H1 (cell line): ENCODE data around the gene TSC22D3. TPM values are rescaled to one million over a fixed set of nuclear protein-coding genes. Genes with fewer than 3 reads are reported as not detected.
A peak's percentile ranks its signal among the peaks of the same experiment; 100 is the strongest.

ENCODE experiments used
- CTCF ChIA-PET: fragments of 300-600 bp; sonication (Branson Sonifier 250); formaldehyde crosslinking; loops from one replicate; lab custom pipeline; 2021; ENCODE audit not compliant: partially characterized antibody; lab: Charles Lee
- POLR2A ChIA-PET: fragments of 300-600 bp; sonication (Branson Sonifier 250); formaldehyde crosslinking; loops from one replicate; lab custom pipeline; 2021; ENCODE audit warnings: inconsistent platforms; ENCODE audit not compliant: partially characterized antibody; lab: Charles Lee
- DNase-seq, 2 experiments: peaks; one replicate each; pipeline versions ENCODE4 v3.0.0 to v3.0.0-alpha.2; 2010 to 2022; ENCODE audit warnings: low spot score in 2 of 2, low read depth in 1 of 2, mixed read lengths in 1 of 2
- FAIRE-seq: peaks from 2 replicates; lab custom pipeline; 2011; peaks lifted over from hg19 to GRCh38; lab: Jason Lieb, UNC
- H2AFZ ChIP-seq: 2 replicates; pipeline ENCODE4 v1.8.1; 2012; ENCODE audit warnings: low read length, inconsistent platforms
- H2AK5ac ChIP-seq: 2 replicates; pipeline ENCODE4 v1.6.1; 2013; ENCODE audit warnings: low read depth, low read length
- H2BK120ac ChIP-seq: replicated peaks from 2 replicates; pipeline ENCODE3; 2013; ENCODE audit warnings: low read depth, low read length, inconsistent platforms
- H2BK12ac ChIP-seq: 2 replicates; pipeline ENCODE4 v1.6.1; 2013; ENCODE audit warnings: low read depth, low read length
- H2BK15ac ChIP-seq: 2 replicates; pipeline ENCODE4 v1.6.1; 2013; ENCODE audit warnings: low read length
- H2BK20ac ChIP-seq: 2 replicates; pipeline ENCODE4 v1.6.1; 2013; ENCODE audit warnings: low read length
- H2BK5ac ChIP-seq: 2 replicates; pipeline ENCODE4 v1.6.1; 2013; ENCODE audit warnings: low read depth, low read length
- H3K14ac ChIP-seq: 2 replicates; pipeline ENCODE4 v1.6.1; 2013; ENCODE audit warnings: inconsistent platforms; ENCODE audit not compliant: insufficient read length
- H3K18ac ChIP-seq: 2 replicates; pipeline ENCODE4 v1.6.1; 2013; ENCODE audit warnings: low read length; ENCODE audit errors: extremely low read depth
- H3K23ac ChIP-seq: 2 replicates; pipeline ENCODE4 v1.6.1; 2013; ENCODE audit warnings: inconsistent platforms; ENCODE audit not compliant: insufficient read length
- H3K23me2 ChIP-seq: 2 replicates; pipeline ENCODE4 v1.6.1; 2013; ENCODE audit warnings: low read depth, low read length
- H3K27ac ChIP-seq: 2 replicates; pipeline ENCODE4 v1.6.1; 2011; ENCODE audit warnings: low read depth, low read length, inconsistent platforms
- H3K27me3 ChIP-seq, 4 experiments: replicated peaks in 1 of 4; 1 replicate in 1 of 4; 2 replicates in 3 of 4; pipeline versions ENCODE4 v1.6.1 to v1.8.1; 2011 to 2013; ENCODE audit warnings: low read length in 3 of 4, mild to moderate bottlenecking in 3 of 4, inconsistent platforms in 2 of 4, mixed read lengths in 2 of 4, moderate library complexity in 1 of 4; ENCODE audit not compliant: control insufficient read depth in 3 of 4, insufficient read depth in 3 of 4; ENCODE audit errors: extremely low read depth in 1 of 4
- H3K36me3 ChIP-seq, 4 experiments: 2 replicates each; pipeline versions ENCODE4 v1.6.1 to v1.8.1; 2011 to 2013; ENCODE audit warnings: mild to moderate bottlenecking in 4 of 4, low read length in 3 of 4, moderate library complexity in 2 of 4, control low read depth in 1 of 4, inconsistent platforms in 1 of 4; ENCODE audit not compliant: insufficient read depth in 4 of 4, control insufficient read depth in 2 of 4
- H3K4ac ChIP-seq: replicated peaks from 2 replicates; pipeline ENCODE3; 2013; ENCODE audit warnings: low read length, low read depth, mixed read lengths, inconsistent platforms; ENCODE audit not compliant: insufficient read length
- H3K4me1 ChIP-seq, 4 experiments: replicated peaks in 1 of 4; 1 replicate in 1 of 4; 2 replicates in 3 of 4; pipeline versions ENCODE4 v1.6.1 to v1.8.1; 2011 to 2013; ENCODE audit warnings: low read length in 3 of 4, inconsistent platforms in 2 of 4, mixed read lengths in 1 of 4; ENCODE audit not compliant: insufficient read depth in 4 of 4, control insufficient read depth in 3 of 4
- H3K4me2 ChIP-seq, 2 experiments: 2 replicates each; pipeline versions ENCODE4 v1.6.1 to v1.8.1; 2011 to 2013; ENCODE audit warnings: low read depth in 2 of 2, low read length in 2 of 2, control low read depth in 1 of 2, inconsistent platforms in 1 of 2, mild to moderate bottlenecking in 1 of 2; ENCODE audit not compliant: insufficient read depth in 1 of 2
- H3K4me3 ChIP-seq, 4 experiments: fragments of 200-600, 300-600 bp in 1 of 4; sonication (generic), shearing (Covaris generic), sonication (Bioruptor Twin) in 1 of 4; 2 replicates each; pipeline versions ENCODE4 v1.5.1 to v1.8.1; 2011 to 2016; ENCODE audit warnings: low read length in 4 of 4, low read depth in 3 of 4, control low read depth in 2 of 4, inconsistent platforms in 2 of 4, mild to moderate bottlenecking in 2 of 4, mixed read lengths in 1 of 4, moderate library complexity in 1 of 4; ENCODE audit not compliant: insufficient read depth in 2 of 4; ENCODE audit errors: extremely low read depth in 1 of 4
- H3K56ac ChIP-seq: replicated peaks from 2 replicates; pipeline ENCODE3; 2013; ENCODE audit warnings: low read depth, mild to moderate bottlenecking, mixed read lengths, low read length, inconsistent platforms; ENCODE audit not compliant: insufficient read length
- H3K79me1 ChIP-seq: 2 replicates; pipeline ENCODE4 v1.6.1; 2013; ENCODE audit warnings: low read depth, low read length, control low read depth
- H3K79me2 ChIP-seq, 2 experiments: 2 replicates each; pipeline versions ENCODE4 v1.6.1 to v1.8.1; 2012 to 2013; ENCODE audit warnings: low read length in 2 of 2, mild to moderate bottlenecking in 2 of 2, inconsistent platforms in 1 of 2; ENCODE audit not compliant: insufficient read depth in 2 of 2, control insufficient read depth in 1 of 2
- H3K9ac ChIP-seq, 4 experiments: replicated peaks in 1 of 4; 1 replicate in 1 of 4; 2 replicates in 3 of 4; pipeline versions ENCODE4 v1.6.1 to v1.8.1; 2011 to 2013; ENCODE audit warnings: low read depth in 3 of 4, low read length in 3 of 4, control low read depth in 2 of 4, mild to moderate bottlenecking in 2 of 4, moderate library complexity in 2 of 4, inconsistent platforms in 1 of 4; ENCODE audit errors: extremely low read depth in 1 of 4
- H3K9me3 ChIP-seq, 2 experiments: 2 replicates each; pipeline versions ENCODE4 v1.6.1 to v1.8.1; 2012 to 2013; ENCODE audit warnings: mild to moderate bottlenecking in 2 of 2, moderate library complexity in 2 of 2, control low read depth in 1 of 2, inconsistent platforms in 1 of 2, low read depth in 1 of 2, low read length in 1 of 2, mixed read lengths in 1 of 2; ENCODE audit not compliant: insufficient read depth in 2 of 2
- H4K20me1 ChIP-seq, 2 experiments: replicated peaks in 1 of 2; 2 replicates each; pipeline versions ENCODE3 to v1.8.1; 2011 to 2013; ENCODE audit warnings: inconsistent platforms in 2 of 2, low read length in 2 of 2, mild to moderate bottlenecking in 1 of 2; ENCODE audit not compliant: insufficient read depth in 2 of 2, control insufficient read depth in 1 of 2
- H4K5ac ChIP-seq: 2 replicates; pipeline ENCODE4 v1.6.1; 2013; ENCODE audit warnings: low read length, low read depth, mixed read lengths, inconsistent platforms; ENCODE audit not compliant: insufficient read length
- H4K8ac ChIP-seq: 2 replicates; pipeline ENCODE4 v1.8.0; 2013; ENCODE audit warnings: mild to moderate bottlenecking, moderate library complexity, low read length, inconsistent platforms; ENCODE audit not compliant: insufficient read depth; ENCODE audit errors: extremely low read depth
- H4K91ac ChIP-seq: replicated peaks from 2 replicates; pipeline ENCODE3; 2013; ENCODE audit warnings: low read length, mixed read lengths, inconsistent platforms; ENCODE audit not compliant: insufficient read length
- ASH2L ChIP-seq: fragments of 200-600, 300-600 bp; sonication (generic); IDR thresholded peaks from one replicate; pipeline ENCODE4 v1.7.1; 2017; ENCODE audit warnings: low read length
- CBX8 ChIP-seq: fragments of 300-800, 300-1000 bp; sonication (generic); IDR thresholded peaks from 2 replicates; pipeline ENCODE4 v1.7.1; 2016; ENCODE audit warnings: low read depth, low read length, borderline replicate concordance
- CHD2 ChIP-seq: IDR thresholded peaks from 2 replicates; pipeline ENCODE4 v1.6.1; 2012; ENCODE audit warnings: low read length, improper control_type of control experiment
- E2F6 ChIP-seq: IDR thresholded peaks from 2 replicates; pipeline ENCODE4 v1.6.1; 2012; ENCODE audit warnings: inconsistent platforms
- EP300 ChIP-seq, 2 experiments: IDR thresholded peaks; 1 replicate in 1 of 2; 2 replicates in 1 of 2; pipeline ENCODE4 v1.6.1; 2011 to 2012; ENCODE audit warnings: low read depth in 2 of 2, low read length in 2 of 2, mild to moderate bottlenecking in 2 of 2, borderline replicate concordance in 1 of 2, inconsistent platforms in 1 of 2, moderate library complexity in 1 of 2
- PHF8 ChIP-seq: fragments of 200-600 bp; sonication (generic); conservative IDR thresholded peaks from 2 replicates; pipeline ENCODE4 v1.7.1; 2012; ENCODE audit warnings: low read depth, mild to moderate bottlenecking, inconsistent platforms, low read length, moderate library complexity
- SP1 ChIP-seq: IDR thresholded peaks from 2 replicates; pipeline ENCODE4 v1.6.1; 2011; ENCODE audit warnings: low read depth, low read length
- TAF7 ChIP-seq: optimal IDR thresholded peaks from 2 replicates; pipeline ENCODE3; 2011; ENCODE audit warnings: low read depth, mild to moderate bottlenecking, inconsistent platforms, low read length, moderate library complexity, borderline replicate concordance
- ZNF274 ChIP-seq: IDR thresholded peaks from 2 replicates; pipeline ENCODE4 v1.7.0; 2012; ENCODE audit warnings: low read length, borderline replicate concordance; ENCODE audit errors: extremely low read depth
- WGBS, 2 experiments: shearing (Covaris generic) in 1 of 2; methylation state at CpG; one replicate each; pipeline versions ENCODE4 v1.1.6 to v1.1.7; 2013 to 2015; ENCODE audit warnings: low lambda C conversion rate in 2 of 2, mixed read lengths in 2 of 2, inconsistent platforms in 1 of 2, low coverage in 1 of 2, missing lambda C conversion rate in 1 of 2; ENCODE audit not compliant: insufficient replicate concordance in 2 of 2, insufficient coverage in 1 of 2, insufficient read length in 1 of 2; ENCODE audit errors: extremely low coverage in 1 of 2, missing lambda C conversion rate in 1 of 2; 5-methylcytosine and 5-hydroxymethylcytosine counted together
- polyA plus RNA-seq, 7 experiments: library from polyadenylated mRNA; depleted of rRNA in 3 of 7; stranded (reverse) in 5 of 7; unstranded in 2 of 7; fragments of >200 nt in 5 of 7; fragments of 200-250 nt in 2 of 7; gene quantifications; 1 replicate in 5 of 7; 2 replicates in 1 of 7; 4 replicates in 1 of 7; pipeline versions ENCODE4 v1.2.1 to v1.2.3, GENCODE V29; 2011 to 2013; ENCODE audit warnings: missing spikeins in 2 of 7, mixed read lengths in 2 of 7
- total RNA-seq: library from RNA; stranded (reverse); fragmentation: NEBNext Ultra II Directional; extraction: Animal tissue kit (Norgen Biotek cat#: 25700); gene quantifications from 2 replicates; pipeline ENCODE4 v1.2.1, GENCODE V29; 2021
- TF ChIP-seq, protein P1 (sequence below): IDR thresholded peaks from 2 replicates; pipeline ENCODE4 v1.6.1; 2011; ENCODE audit warnings: low read depth, mild to moderate bottlenecking, low read length; ENCODE audit not compliant: insufficient read depth

Gene TSC22D3
- total and polyA plus RNA-seq, 2 of the 8 experiments (the other 6 are each of a cell fraction or from before 2014, with no cell fraction given) = 7.6 to 12.9 TPM

DNA sequence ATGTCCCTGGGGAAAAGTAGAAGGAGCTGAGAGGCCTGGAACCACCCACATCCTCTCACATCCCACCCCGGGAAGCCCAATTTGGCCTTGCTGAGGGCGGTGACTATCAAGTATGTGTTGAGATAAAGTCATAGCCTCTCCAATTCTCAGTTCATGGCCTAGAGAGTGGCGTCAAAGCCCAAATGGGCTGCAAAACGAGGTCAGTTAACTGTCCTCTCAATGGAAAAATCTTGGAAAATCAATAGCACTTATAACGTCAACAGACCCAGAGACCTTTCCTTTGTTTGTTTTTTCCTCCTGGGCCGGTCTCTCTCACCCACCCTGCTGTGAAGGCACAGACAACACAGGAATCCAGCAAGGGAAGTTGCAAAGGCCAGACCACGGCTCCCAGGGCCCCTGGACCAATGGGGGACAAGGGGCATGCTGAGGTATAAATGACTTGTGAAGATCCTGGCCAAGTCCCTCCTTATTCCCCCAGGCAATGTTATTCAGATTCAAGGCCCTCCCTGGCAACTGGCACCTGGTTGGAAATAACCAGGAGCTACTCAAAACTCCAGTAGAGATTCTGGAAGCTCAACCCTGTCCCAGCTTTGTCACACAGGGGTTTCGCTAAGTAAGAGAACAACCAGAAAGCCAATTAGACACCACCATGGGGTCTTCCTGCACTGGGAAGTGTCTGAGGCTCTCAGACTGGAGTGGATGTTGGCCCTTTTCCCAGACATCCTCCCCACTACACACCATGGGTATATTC lies 38.6 kb downstream of the TSC22D3 start:
- Histone ChIP-seq H3K4me3 (no peak overlapping the region), H2BK20ac (no peak overlapping the region; the same call in 1 of the 2 replicates), H2BK15ac (no peak overlapping the region), H4K20me1 (no peaks in the 10 kb centered on the region), H4K8ac (no peak overlapping the region; the same call in 1 of the 2 replicates), H2BK120ac (no peak overlapping the region), H2AK5ac (no peak overlapping the region), H3K4me2 (no peak overlapping the region), H3K36me3 (no peaks in the 10 kb centered on the region), H3K79me2 (no peaks in the 10 kb centered on the region), H2BK12ac (no peak overlapping the region), H3K9ac (no peak overlapping the region), H4K5ac (no peak overlapping the region), H2AFZ (no peak overlapping the region), H3K56ac (no peak overlapping the region), H2BK5ac (no peak overlapping the region), H3K27me3 (peaks cover 0 to 1% (median 0%) of the 10 kb centered on the region in 4 experiments; a peak in 1 of 7 replicates), H3K23me2 (no peaks in the 10 kb centered on the region), H3K27ac (no peak overlapping the region), H3K18ac (peak overlapping the region; percentile 7), H4K91ac (peak overlapping the region; percentile 9), H3K4ac (no peak overlapping the region), H3K4me1 (peaks cover 0 to 9% (median 5%) of the 10 kb centered on the region in 4 experiments; a peak in 6 of 7 replicates), H3K79me1 (no peaks in the 10 kb centered on the region), H3K9me3 (no peaks in the 10 kb centered on the region), H3K23ac (no peak overlapping the region), H3K14ac (no peak overlapping the region)
- ChIA-PET POLR2A (interaction anchor here (1.7 kb wide), 1 partner anchor 21 kb away, joined by 6 read pairs; no protein-coding TSS in a partner anchor), CTCF (interaction anchor here (0.6 to 1.4 kb wide), 5 partner anchors 8 to 23 kb away, joined by 3 to 4 read pairs (median 3); no protein-coding TSS in a partner anchor)
- DNase-seq (no peak), FAIRE-seq (peak; percentile 73)
- WGBS, 2 experiments = 53% methylated on average over 6 of the region's 8 CpGs; no CpG with 5 or more reads in 1 of the 2 experiments
- no peak for TF ChIP-seq PHF8
- TF ChIP-seq, protein P1, sequence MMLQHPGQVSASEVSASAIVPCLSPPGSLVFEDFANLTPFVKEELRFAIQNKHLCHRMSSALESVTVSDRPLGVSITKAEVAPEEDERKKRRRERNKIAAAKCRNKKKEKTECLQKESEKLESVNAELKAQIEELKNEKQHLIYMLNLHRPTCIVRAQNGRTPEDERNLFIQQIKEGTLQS = no peak
- TF ChIP-seq E2F6 = no peak
- TF ChIP-seq SP1 = no peak
- no peak for TF ChIP-seq CHD2
- TF ChIP-seq EP300 (IDR thresholded peaks at IDR 0.05; ENCODE audit: borderline replicate concordance in 1 of 2, low read depth in 2 of 2, low read length in 2 of 2) = no peak
- TF ChIP-seq TAF7 = no peak
- no peak for TF ChIP-seq CBX8
- TF ChIP-seq ASH2L = no peak
- TF ChIP-seq ZNF274 = no peak
